ENCODE measurements around the gene RDM1.

RDM1 gene

GRCh38 chr17:35870906-35871819 is 59.4 kb downstream of the RDM1 start:
- Histone ChIP-seq H3K4me1 (ENCODE audit: control insufficient read depth, insufficient read depth, low read length, poor library complexity, severe bottlenecking) (no peaks in the 10 kb centered on the region), H3K9me3 (ENCODE audit: control insufficient read depth, low read length) (no peaks in the 10 kb centered on the region), H3K4me3 (ENCODE audit: extremely low read depth, insufficient read depth, low read length, poor library complexity, severe bottlenecking) (no peak overlapping the region), H3K36me3 (ENCODE audit: control insufficient read depth, insufficient read depth, low read length) (no peaks in the 10 kb centered on the region), H3K27ac (ENCODE audit: low read depth, low read length, severe bottlenecking) (no peak overlapping the region)
- WGBS, 2 experiments (ENCODE audit: insufficient coverage in 2 of 2): 86 to 87% methylated on average over 4 to 6 of the region's 8 CpGs

- 86 to 100% methylated on average over 2 to 3 of the region's 3 CpGs for WGBS, 2 experiments (ENCODE audit: insufficient coverage in 2 of 2)
- no peaks in the 10 kb centered on the region for H3K36me3 ChIP-seq (ENCODE audit: control insufficient read depth, insufficient read depth, low read length)
Measured at GRCh38 chr17:35868737-35869136, 61.8 kb downstream of the RDM1 start, which contains the start of gene HEATR9. Gene HEATR9, minus strand, starts transcription at chr17:35868891. Its CDS starts 149 bp downstream, at chr17:35868742.

More at GRCh38 chr17:35868737-35869136, 61.8 kb downstream of the RDM1 start, which contains the start of gene HEATR9:
- no peak within 1 kb of the TSS for H3K4me3 ChIP-seq (ENCODE audit: extremely low read depth, insufficient read depth, low read length, poor library complexity, severe bottlenecking)
- H3K4me1 ChIP-seq (ENCODE audit: control insufficient read depth, insufficient read depth, low read length, poor library complexity, severe bottlenecking): no peaks in the 10 kb centered on the region
- no peak within 1 kb of the TSS for H3K27ac ChIP-seq (ENCODE audit: low read depth, low read length, severe bottlenecking)
- no peaks in the 10 kb centered on the region for H3K9me3 ChIP-seq (ENCODE audit: control insufficient read depth, low read length)
